PC-3 (cell line): ENCODE results near the gene SHCBP1L. TPM values are rescaled to one million over a fixed set of nuclear protein-coding genes. Genes with fewer than 3 reads are reported as not detected.

Experiments
- ATAC-seq: fragments of 200-7000 bp; cut with Tn5 transposase; 2 replicates; pipeline ENCODE4 v1.9.1; 2020; ENCODE audit warnings: mild to moderate bottlenecking, moderate library complexity
- BruUV-seq: library from RNA; stranded (reverse); fragments of 400-500 nt; replicated peaks from 2 replicates; lab custom pipeline; 2021; lab: Mats Ljungman, UMichigan
- CTCF ChIA-PET: fragments of 300-600 bp; sonication (Branson Sonifier 250); formaldehyde crosslinking; loops from one replicate; lab custom pipeline; 2022; ENCODE audit warnings: antibody characterized with exemption; lab: Charles Lee
- POLR2A ChIA-PET: fragments of 300-600 bp; sonication (Branson Sonifier 250); formaldehyde crosslinking; loops from one replicate; lab custom pipeline; 2022; ENCODE audit warnings: antibody characterized with exemption; ENCODE audit not compliant: unreplicated experiment; lab: Charles Lee
- DNase-seq: peaks from one replicate; pipeline ENCODE4 v3.0.0-alpha.2; 2015
- H2AFZ ChIP-seq: fragments of 300-600 bp; sonication (generic); 2 replicates; pipeline ENCODE4 v1.6.0; 2016; ENCODE audit warnings: antibody characterized with exemption, low read length
- H3F3A ChIP-seq: fragments of 300-600 bp; sonication (generic); one replicate; pipeline ENCODE4 v1.6.0; 2017; ENCODE audit warnings: antibody characterized with exemption, low read length, control low read depth, mild to moderate bottlenecking; ENCODE audit not compliant: unreplicated experiment
- H3K27ac ChIP-seq: fragments of 300-600 bp; sonication (generic); 2 replicates; pipeline ENCODE4 v1.5.1; 2016; ENCODE audit warnings: mild to moderate bottlenecking, low read length
- H3K27me3 ChIP-seq: fragments of 300-600 bp; sonication (generic); 2 replicates; pipeline ENCODE4 v1.6.1; 2016; ENCODE audit warnings: low read length, mixed read lengths
- H3K36me3 ChIP-seq: fragments of 300-600 bp; sonication (generic); 2 replicates; pipeline ENCODE4 v1.6.1; 2016; ENCODE audit warnings: low read depth, mixed run types, low read length, mixed read lengths
- H3K4me1 ChIP-seq: fragments of 300-600 bp; sonication (generic); 2 replicates; pipeline ENCODE4 v1.5.1; 2016; ENCODE audit warnings: low read length; ENCODE audit not compliant: insufficient read depth
- H3K4me2 ChIP-seq: fragments of 300-600 bp; sonication (generic); 2 replicates; pipeline ENCODE4 v1.6.0; 2016; ENCODE audit warnings: low read length
- H3K4me3 ChIP-seq: fragments of 300-600 bp; sonication (generic); 2 replicates; pipeline ENCODE4 v1.5.1; 2016; ENCODE audit warnings: mild to moderate bottlenecking, low read length, mixed read lengths
- H3K79me2 ChIP-seq: fragments of 300-600 bp; sonication (generic); 2 replicates; pipeline ENCODE4 v1.6.1; 2017; ENCODE audit warnings: low read length, mixed read lengths
- H3K9ac ChIP-seq: fragments of 300-600 bp; sonication (generic); 2 replicates; pipeline ENCODE4 v1.6.0; 2016; ENCODE audit warnings: mild to moderate bottlenecking, low read length
- H3K9me2 ChIP-seq: fragments of 300-600 bp; sonication (generic); replicated peaks from 2 replicates; pipeline ENCODE4 v1.6.1; 2016; ENCODE audit warnings: mixed run types, low read length, mixed read lengths
- H3K9me3 ChIP-seq: fragments of 300-600 bp; sonication (generic); 2 replicates; pipeline ENCODE4 v1.6.1; 2016; ENCODE audit warnings: low read length, mixed read lengths
- H4K20me1 ChIP-seq: fragments of 300-600 bp; sonication (generic); 2 replicates; pipeline ENCODE4 v1.6.1; 2016; ENCODE audit warnings: low read length, mixed read lengths
- CTCF ChIP-seq: fragments of 300-600 bp; sonication (generic); conservative IDR thresholded peaks from 2 replicates; pipeline ENCODE4 v1.5.1; 2017; ENCODE audit warnings: antibody characterized with exemption, low read depth, mild to moderate bottlenecking, low read length
- EZH2 ChIP-seq: fragments of 300-600 bp; sonication (generic); IDR thresholded peaks from one replicate; pipeline ENCODE4 v1.6.1; 2017; ENCODE audit warnings: antibody characterized with exemption, mild to moderate bottlenecking, low read length; ENCODE audit not compliant: unreplicated experiment
- EZH2phosphoT487 ChIP-seq: fragments of 300-600 bp; sonication (generic); IDR thresholded peaks from 2 replicates; pipeline ENCODE4 v1.6.1; 2018; ENCODE audit warnings: mild to moderate bottlenecking, antibody characterized with exemption, low read length, borderline replicate concordance
- intact Hi-C: fragments of 100-400 bp; cut with micrococcal nuclease; formaldehyde crosslinking; loops from 2 replicates; pipeline ENCODE4 v1.9.0; 2023
- total RNA-seq: library from RNA; depleted of rRNA; stranded (reverse); fragments of >200 nt; gene quantifications from 2 replicates; pipeline ENCODE4 v1.2.3, GENCODE V29; 2014

Gene SHCBP1L
- total RNA-seq, 1 experiment from 2014 or later: not detected

DNA sequence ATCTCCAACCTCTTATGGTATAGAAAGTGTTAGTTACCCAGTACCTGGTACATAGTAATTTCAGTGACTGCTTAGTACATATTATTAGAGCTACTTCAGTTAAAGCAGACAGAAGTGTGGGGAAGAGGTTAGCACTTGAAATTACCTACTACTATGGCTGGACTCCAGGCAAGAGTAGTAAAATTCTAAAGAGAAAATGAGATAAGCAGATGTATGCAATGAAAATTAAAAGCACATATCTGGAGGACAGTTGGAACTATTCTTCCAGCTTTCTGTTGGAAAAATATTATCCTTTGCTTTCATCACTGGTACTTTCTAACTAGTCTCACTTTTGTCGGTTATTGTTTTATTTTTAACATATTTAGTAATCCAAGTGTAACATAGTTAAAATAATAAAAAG is 90.1 kb downstream of the SHCBP1L start:
- H3K79me2 ChIP-seq: 0 out of 2 replicates have a peak, but pooled peaks cover 4% of the 10 kb centered on the region
- intact Hi-C loops: no loop called here
- no peak overlapping the region for H3K9ac ChIP-seq
- H2AFZ ChIP-seq: no peak overlapping the region
- H3K27ac ChIP-seq: no peak overlapping the region
- no peaks in the 10 kb centered on the region for H3K27me3 ChIP-seq
- DNase-seq (no peak), ATAC-seq (no peak)
- CTCF ChIA-PET: no interaction called here
- H3F3A ChIP-seq: no peaks in the 10 kb centered on the region
- POLR2A ChIA-PET: no interaction called here
- peaks cover 93% of the 10 kb centered on the region for H3K36me3 ChIP-seq
- H4K20me1 ChIP-seq: peaks cover 6% of the 10 kb centered on the region; the same call in 1 of the 2 replicates
- H3K4me3 ChIP-seq: no peak overlapping the region
- no TSS peak for BruUV-seq
- no peak overlapping the region for H3K4me2 ChIP-seq
- no peaks in the 10 kb centered on the region for H3K9me3 ChIP-seq
- no peak for TF ChIP-seq EZH2phosphoT487
- no peak for TF ChIP-seq EZH2
- no peak for TF ChIP-seq CTCF
- no peaks in the 10 kb centered on the region for H3K4me1 ChIP-seq
- no peaks in the 10 kb centered on the region for H3K9me2 ChIP-seq

DNA sequence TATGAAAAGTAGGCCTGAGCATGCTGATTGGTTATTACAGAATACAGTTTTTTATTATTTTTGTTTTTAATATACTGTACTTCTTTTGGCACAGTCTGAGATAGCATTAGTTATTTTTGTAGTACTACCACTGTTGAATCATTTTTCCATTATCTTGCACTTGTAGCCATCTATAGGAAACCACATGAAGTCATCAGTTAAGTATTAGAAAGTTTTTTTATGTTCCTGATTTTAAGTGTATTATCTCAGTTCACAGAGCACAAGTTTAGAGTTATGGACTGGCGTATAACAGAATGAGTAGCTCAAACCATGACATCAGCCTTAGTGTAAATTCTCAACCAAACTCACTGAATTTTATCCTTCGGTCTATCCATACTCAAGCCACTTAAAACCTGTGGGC is 91.0 kb downstream of the SHCBP1L start:
- H3K4me1 ChIP-seq: no peaks in the 10 kb centered on the region
- ChIA-PET CTCF (no interaction called here), POLR2A (no interaction called here)
- intact Hi-C loops: no loop called here
- TF ChIP-seq EZH2phosphoT487 (no peak), EZH2 (no peak), CTCF (no peak)
- H3F3A ChIP-seq: no peaks in the 10 kb centered on the region
- no peak for DNase-seq
- H4K20me1 ChIP-seq: peaks cover 6% of the 10 kb centered on the region; the same call in 1 of the 2 replicates
- H3K27ac ChIP-seq: no peak overlapping the region
- BruUV-seq: no TSS peak
- no peak overlapping the region for H3K9ac ChIP-seq
- no peak for ATAC-seq
- no peak overlapping the region for H2AFZ ChIP-seq
- H3K4me3 ChIP-seq: no peak overlapping the region
- peaks cover 93% of the 10 kb centered on the region for H3K36me3 ChIP-seq
- H3K4me2 ChIP-seq: no peak overlapping the region
- no peaks in the 10 kb centered on the region for H3K27me3 ChIP-seq
- 0 out of 2 replicates have a peak, but pooled peaks cover 4% of the 10 kb centered on the region for H3K79me2 ChIP-seq
- no peaks in the 10 kb centered on the region for H3K9me2 ChIP-seq
- no peaks in the 10 kb centered on the region for H3K9me3 ChIP-seq

GRCh38 chr1:182860658-182861057 is 92.3 kb downstream of the SHCBP1L start:
- CTCF ChIA-PET: no interaction called here
- H3K79me2 ChIP-seq: 0 out of 2 replicates have a peak, but pooled peaks cover 4% of the 10 kb centered on the region
- TF ChIP-seq CTCF (no peak), EZH2phosphoT487 (no peak), EZH2 (no peak)
- H3K27me3 ChIP-seq: no peaks in the 10 kb centered on the region
- POLR2A ChIA-PET: no interaction called here
- H4K20me1 ChIP-seq: peaks cover 6% of the 10 kb centered on the region; the same call in 1 of the 2 replicates
- peaks cover 92% of the 10 kb centered on the region for H3K36me3 ChIP-seq
- ATAC-seq (no peak), DNase-seq (no peak)
- H3K9ac ChIP-seq: no peak overlapping the region
- intact Hi-C loops: no loop called here
- H3K4me2 ChIP-seq: no peak overlapping the region
- no peaks in the 10 kb centered on the region for H3K9me3 ChIP-seq
- no peaks in the 10 kb centered on the region for H3K9me2 ChIP-seq
- H3K4me1 ChIP-seq: no peaks in the 10 kb centered on the region
- H3F3A ChIP-seq: no peaks in the 10 kb centered on the region
- H3K4me3 ChIP-seq: no peak overlapping the region
- no peak overlapping the region for H3K27ac ChIP-seq
- H2AFZ ChIP-seq: no peak overlapping the region
- BruUV-seq: no TSS peak
